Chondrocyte (in vitro differentiated cells): ENCODE data around the gene CPVL. TPM values are rescaled to one million over a fixed set of nuclear protein-coding genes. Genes with fewer than 3 reads are reported as not detected.

Experiments used
- DNase-seq: peaks from one replicate; pipeline ENCODE4 v3.0.0; 2021; ENCODE audit warnings: mixed read lengths, low spot score
- H3K27ac Mint-ChIP-seq: one replicate; pipeline ENCODE4 v1.8.0; 2021; ENCODE audit warnings: mild to moderate bottlenecking, moderate library complexity, mixed read lengths; ENCODE audit not compliant: unreplicated experiment
- H3K27me3 Mint-ChIP-seq: 2 replicates; pipeline ENCODE4 v1.8.0; 2021; ENCODE audit warnings: low read depth, mixed read lengths
- H3K36me3 Mint-ChIP-seq: 2 replicates; pipeline ENCODE4 v1.8.0; 2021; ENCODE audit warnings: low read depth, mixed read lengths
- H3K4me1 Mint-ChIP-seq: 2 replicates; pipeline ENCODE4 v1.8.0; 2021; ENCODE audit warnings: low read depth, mild to moderate bottlenecking, mixed read lengths
- H3K4me3 Mint-ChIP-seq: one replicate; pipeline ENCODE4 v1.8.0; 2021; ENCODE audit warnings: mild to moderate bottlenecking, moderate library complexity, mixed read lengths; ENCODE audit not compliant: unreplicated experiment
- H3K9me3 Mint-ChIP-seq: 2 replicates; pipeline ENCODE4 v1.8.0; 2021; ENCODE audit warnings: low read depth, mixed read lengths
- total RNA-seq: library from RNA; stranded (reverse); gene quantifications from 3 replicates; pipeline ENCODE4 v1.2.1, GENCODE V29; 2021
- TF ChIP-seq, protein P1 (sequence below): fragments of 200-600 bp; sonication (generic); IDR thresholded peaks from 2 replicates; pipeline ENCODE4 v1.5.0; 2021; ENCODE audit warnings: antibody characterized with exemption, mild to moderate bottlenecking, moderate library complexity

CPVL gene
- total RNA-seq, 1 donor from 2014 or later, result 4.9 TPM

GRCh38 chr7:29090151-29090805, 56.1 kb downstream of the CPVL start:
- DNase-seq, result no peak
- Mint-ChIP-seq H3K36me3 (no peaks in the 10 kb centered on the region), H3K4me3 (no peak overlapping the region), H3K27ac (no peak overlapping the region), H3K9me3 (no peaks in the 10 kb centered on the region), H3K27me3 (no peaks in the 10 kb centered on the region), H3K4me1 (peaks cover 37% of the 10 kb centered on the region)
- TF ChIP-seq, protein P1, sequence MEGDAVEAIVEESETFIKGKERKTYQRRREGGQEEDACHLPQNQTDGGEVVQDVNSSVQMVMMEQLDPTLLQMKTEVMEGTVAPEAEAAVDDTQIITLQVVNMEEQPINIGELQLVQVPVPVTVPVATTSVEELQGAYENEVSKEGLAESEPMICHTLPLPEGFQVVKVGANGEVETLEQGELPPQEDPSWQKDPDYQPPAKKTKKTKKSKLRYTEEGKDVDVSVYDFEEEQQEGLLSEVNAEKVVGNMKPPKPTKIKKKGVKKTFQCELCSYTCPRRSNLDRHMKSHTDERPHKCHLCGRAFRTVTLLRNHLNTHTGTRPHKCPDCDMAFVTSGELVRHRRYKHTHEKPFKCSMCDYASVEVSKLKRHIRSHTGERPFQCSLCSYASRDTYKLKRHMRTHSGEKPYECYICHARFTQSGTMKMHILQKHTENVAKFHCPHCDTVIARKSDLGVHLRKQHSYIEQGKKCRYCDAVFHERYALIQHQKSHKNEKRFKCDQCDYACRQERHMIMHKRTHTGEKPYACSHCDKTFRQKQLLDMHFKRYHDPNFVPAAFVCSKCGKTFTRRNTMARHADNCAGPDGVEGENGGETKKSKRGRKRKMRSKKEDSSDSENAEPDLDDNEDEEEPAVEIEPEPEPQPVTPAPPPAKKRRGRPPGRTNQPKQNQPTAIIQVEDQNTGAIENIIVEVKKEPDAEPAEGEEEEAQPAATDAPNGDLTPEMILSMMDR, result no peak

- Mint-ChIP-seq H3K27me3 (no peaks in the 10 kb centered on the region), H3K4me1 (peaks cover 37% of the 10 kb centered on the region), H3K4me3 (no peak overlapping the region), H3K27ac (no peak overlapping the region), H3K9me3 (no peaks in the 10 kb centered on the region), H3K36me3 (peaks cover 2% of the 10 kb centered on the region)
- TF ChIP-seq, protein P1, result no peak
- no peak for DNase-seq
Observed at GRCh38 chr7:29087840-29088170, 58.5 kb downstream of the CPVL start.

DNA sequence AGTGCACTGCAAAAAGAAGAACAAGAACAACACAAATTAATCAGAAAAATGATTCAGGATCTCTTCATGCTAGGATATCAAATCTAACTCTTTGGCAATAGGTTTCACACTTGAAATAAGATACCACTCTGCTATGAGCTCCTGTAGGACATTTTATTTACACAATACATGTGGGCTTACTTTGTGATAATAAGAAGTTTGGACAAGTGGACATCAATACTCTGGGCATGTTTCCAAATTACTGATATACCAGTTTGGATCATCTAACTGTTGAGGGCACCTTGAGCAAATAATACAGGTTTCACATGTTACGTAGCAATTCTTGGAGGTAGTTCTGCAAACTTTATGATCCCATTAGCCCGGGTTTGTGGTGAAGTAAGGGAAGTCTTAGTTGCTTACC, 59.8 kb downstream of the CPVL start:
- H3K36me3 Mint-ChIP-seq, result peaks cover 2% of the 10 kb centered on the region
- no peak for DNase-seq
- no peak overlapping the region for H3K27ac Mint-ChIP-seq
- H3K4me3 Mint-ChIP-seq, result no peak overlapping the region
- H3K9me3 Mint-ChIP-seq, result no peaks in the 10 kb centered on the region
- TF ChIP-seq, protein P1, result no peak
- H3K27me3 Mint-ChIP-seq, result no peaks in the 10 kb centered on the region
- peaks cover 29% of the 10 kb centered on the region for H3K4me1 Mint-ChIP-seq

DNA sequence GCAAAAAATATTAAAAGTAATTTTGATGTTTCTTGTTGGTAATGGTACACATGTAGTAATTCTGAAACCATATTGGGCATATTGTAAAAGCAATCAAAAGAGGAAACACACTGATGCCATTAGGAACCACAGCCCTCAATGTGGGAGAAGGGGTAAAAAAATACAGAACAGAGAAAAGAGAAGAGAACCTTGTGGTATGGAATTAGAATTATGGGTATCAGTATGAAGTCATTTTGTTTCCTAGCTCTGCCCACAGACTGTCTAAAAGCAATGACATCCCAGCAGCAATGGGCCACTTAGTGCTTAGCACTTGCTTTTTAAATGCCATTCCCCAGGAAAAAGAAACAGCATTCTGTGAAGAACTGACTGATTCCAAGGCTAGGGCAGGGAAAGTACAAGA, 61.5 kb downstream of the CPVL start:
- peaks cover 2% of the 10 kb centered on the region for H3K36me3 Mint-ChIP-seq
- H3K9me3 Mint-ChIP-seq, result no peaks in the 10 kb centered on the region
- no peak for DNase-seq
- no peak overlapping the region for H3K27ac Mint-ChIP-seq
- peaks cover 15% of the 10 kb centered on the region for H3K4me1 Mint-ChIP-seq
- TF ChIP-seq, protein P1, result no peak
- no peaks in the 10 kb centered on the region for H3K27me3 Mint-ChIP-seq
- no peak overlapping the region for H3K4me3 Mint-ChIP-seq

- Mint-ChIP-seq H3K36me3 (peaks cover 2% of the 10 kb centered on the region), H3K27me3 (no peaks in the 10 kb centered on the region), H3K4me3 (no peak overlapping the region), H3K4me1 (peaks cover 4% of the 10 kb centered on the region), H3K9me3 (no peaks in the 10 kb centered on the region), H3K27ac (no peak overlapping the region)
- no peak for DNase-seq
- TF ChIP-seq, protein P1, result no peak
Observed at GRCh38 chr7:29080803-29081202, 65.5 kb downstream of the CPVL start.
